Measurements from ENCODE around the gene KDM2B. TPM values are rescaled to one million over a fixed set of nuclear protein-coding genes. Genes with fewer than 3 reads are reported as not detected.

KDM2B gene
- total and polyA plus RNA-seq, 2 donors (not counting 3 experiments of a cell fraction or from before 2014, with no cell fraction given), result 26.8 to 37.3 TPM

DNA sequence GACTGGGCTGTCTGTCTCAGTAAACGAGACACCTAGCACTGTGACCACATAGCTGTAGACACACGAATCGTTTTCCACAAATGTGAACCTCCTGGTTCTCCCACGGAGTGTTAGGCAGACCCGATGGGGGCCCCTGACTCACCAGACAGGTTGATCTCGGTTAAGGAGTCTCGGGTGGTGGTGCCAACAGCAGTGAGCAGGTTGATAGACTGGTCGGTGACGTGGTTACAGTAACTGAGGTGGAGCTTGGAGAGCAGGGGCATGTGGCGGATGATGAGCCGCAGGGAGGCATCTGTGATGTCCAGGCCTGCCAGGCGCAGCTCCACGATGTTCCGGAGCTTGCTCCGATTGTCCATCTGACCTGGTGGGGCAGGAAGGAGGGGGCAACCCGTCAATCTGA lies 141.1 kb downstream of the KDM2B start:
- POLR2A ChIA-PET, result no interaction called here
- intact Hi-C loops (cut with micrococcal nuclease), result loop anchor here (5.0 kb wide), 1 partner anchor 87 kb away; the partner anchor contains the start of gene ANAPC5

DNA sequence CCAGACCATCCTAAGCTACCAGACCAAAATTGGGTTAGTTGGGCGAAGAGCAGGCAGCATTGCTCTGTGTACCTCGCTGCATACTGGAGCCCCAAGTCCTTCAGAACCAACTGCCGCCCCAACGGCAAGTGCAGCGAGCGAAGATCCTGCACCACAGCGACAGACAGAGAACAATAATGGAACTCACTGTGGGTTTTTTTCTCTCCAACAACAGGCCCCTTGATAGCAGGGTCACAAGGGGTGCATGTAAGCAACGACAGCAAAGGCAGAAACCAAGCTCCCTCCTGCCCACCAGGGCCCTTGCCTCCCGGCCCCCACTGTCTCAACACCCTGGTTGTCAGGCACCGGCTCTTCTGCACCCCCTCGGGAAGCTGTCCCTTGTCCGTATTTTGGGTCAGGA lies 141.9 kb downstream of the KDM2B start:
- Histone ChIP-seq H2AFZ (ENCODE audit: low read depth, low read length) (no peak overlapping the region), H3K27me3 (ENCODE audit: control insufficient read depth in 2 of 2, insufficient read depth in 2 of 2, low read length in 2 of 2) (no peaks in the 10 kb centered on the region), H3K9ac (replicated peaks; ENCODE audit: extremely low read depth, insufficient read depth, low read length) (no peak overlapping the region), H3K36me3 (ENCODE audit: control insufficient read depth in 2 of 2, extremely low read depth in 1 of 2, insufficient read depth in 2 of 2, low read length in 2 of 2) (peaks cover 10 to 23% of the 10 kb centered on the region in 2 experiments), H3K79me2 (ENCODE audit: control insufficient read depth, insufficient read depth, low read length) (no peaks in the 10 kb centered on the region), H3K9me3 (replicated peaks; ENCODE audit: control insufficient read depth, insufficient read depth, low read length) (no peaks in the 10 kb centered on the region), H3K4me1 (ENCODE audit: control insufficient read depth, extremely low read depth, insufficient read depth, low read length) (no peaks in the 10 kb centered on the region), H3K9me1 (replicated peaks; ENCODE audit: control insufficient read depth, extremely low read depth, insufficient read depth, low read length) (no peaks in the 10 kb centered on the region), H3K27ac (ENCODE audit: insufficient read depth, low read depth, low read length) (no peak overlapping the region), H3K4me3 (replicated peaks in 1 of 3; ENCODE audit: insufficient read depth in 1 of 3, low read depth in 1 of 3, low read length in 3 of 3) (no peak overlapping the region), H4K20me1 (replicated peaks; ENCODE audit: control insufficient read depth, extremely low read depth, insufficient read depth, low read length) (no peaks in the 10 kb centered on the region), H3K4me2 (ENCODE audit: insufficient read depth, low read length) (no peak overlapping the region)
- FAIRE-seq, result no peak
- dilution Hi-C loops (cut with MboI; ENCODE audit: extremely low pct_ligation_motif_present, low sequenced_read_pairs) (no loop called here), intact Hi-C loops (cut with micrococcal nuclease) (no loop called here)
- no peak for TF ChIP-seq EZH2 (IDR thresholded peaks at IDR 0.05; ENCODE audit: borderline replicate concordance, low read depth, low read length, severe bottlenecking)
- TF ChIP-seq, protein P1, sequence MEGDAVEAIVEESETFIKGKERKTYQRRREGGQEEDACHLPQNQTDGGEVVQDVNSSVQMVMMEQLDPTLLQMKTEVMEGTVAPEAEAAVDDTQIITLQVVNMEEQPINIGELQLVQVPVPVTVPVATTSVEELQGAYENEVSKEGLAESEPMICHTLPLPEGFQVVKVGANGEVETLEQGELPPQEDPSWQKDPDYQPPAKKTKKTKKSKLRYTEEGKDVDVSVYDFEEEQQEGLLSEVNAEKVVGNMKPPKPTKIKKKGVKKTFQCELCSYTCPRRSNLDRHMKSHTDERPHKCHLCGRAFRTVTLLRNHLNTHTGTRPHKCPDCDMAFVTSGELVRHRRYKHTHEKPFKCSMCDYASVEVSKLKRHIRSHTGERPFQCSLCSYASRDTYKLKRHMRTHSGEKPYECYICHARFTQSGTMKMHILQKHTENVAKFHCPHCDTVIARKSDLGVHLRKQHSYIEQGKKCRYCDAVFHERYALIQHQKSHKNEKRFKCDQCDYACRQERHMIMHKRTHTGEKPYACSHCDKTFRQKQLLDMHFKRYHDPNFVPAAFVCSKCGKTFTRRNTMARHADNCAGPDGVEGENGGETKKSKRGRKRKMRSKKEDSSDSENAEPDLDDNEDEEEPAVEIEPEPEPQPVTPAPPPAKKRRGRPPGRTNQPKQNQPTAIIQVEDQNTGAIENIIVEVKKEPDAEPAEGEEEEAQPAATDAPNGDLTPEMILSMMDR (IDR thresholded peaks at IDR 0.05; ENCODE audit: extremely low read depth in 1 of 2, insufficient read depth in 1 of 2, low read depth in 1 of 2, low read length in 2 of 2), result no peak
- TF ChIP-seq, protein P2, sequence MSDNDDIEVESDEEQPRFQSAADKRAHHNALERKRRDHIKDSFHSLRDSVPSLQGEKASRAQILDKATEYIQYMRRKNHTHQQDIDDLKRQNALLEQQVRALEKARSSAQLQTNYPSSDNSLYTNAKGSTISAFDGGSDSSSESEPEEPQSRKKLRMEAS (IDR thresholded peaks at IDR 0.05; ENCODE audit: insufficient read depth, insufficient read length), result no peak
- no peak for TF ChIP-seq POLR2A (IDR thresholded peaks at IDR 0.05; ENCODE audit: low read depth, low read length)
- TF ChIP-seq JUN (IDR thresholded peaks at IDR 0.05; ENCODE audit: borderline replicate concordance, insufficient read depth, insufficient read length, low read depth), result no peak
- TF ChIP-seq FOS (IDR thresholded peaks at IDR 0.05; ENCODE audit: borderline replicate concordance, insufficient read depth, low read length), result no peak
- no peak for TF ChIP-seq POLR2AphosphoS5 (IDR thresholded peaks at IDR 0.05; ENCODE audit: insufficient read depth, low read depth, low read length)
- no peak for TF ChIP-seq MYC (IDR thresholded peaks at IDR 0.05; ENCODE audit: low read depth, low read length)
- no peak for TF ChIP-seq GATA2 (IDR thresholded peaks at IDR 0.05; ENCODE audit: insufficient read depth, insufficient read length, low read depth, low read length)
- POLR2A ChIA-PET, result no interaction called here
- no peak for DNase-seq (ENCODE audit: low read depth, low spot score)
- no TSS peak for BruUV-seq (replicated peaks)
- CTCF ChIA-PET, result interaction anchor here (0.7 kb wide), 1 partner anchor 373 kb away, joined by 3 read pairs; no protein-coding TSS in a partner anchor

More for the DNA sequence above, 141.1 kb downstream of the KDM2B start:
- BruUV-seq (replicated peaks), result no TSS peak
- peaks cover 10 to 24% of the 10 kb centered on the region in 2 experiments for H3K36me3 ChIP-seq (ENCODE audit: control insufficient read depth in 2 of 2, extremely low read depth in 1 of 2, insufficient read depth in 2 of 2, low read length in 2 of 2)
- no peak overlapping the region for H3K4me3 ChIP-seq (replicated peaks in 1 of 3; ENCODE audit: insufficient read depth in 1 of 3, low read depth in 1 of 3, low read length in 3 of 3)
- TF ChIP-seq MYC (IDR thresholded peaks at IDR 0.05; ENCODE audit: low read depth, low read length) (no peak), FOS (IDR thresholded peaks at IDR 0.05; ENCODE audit: borderline replicate concordance, insufficient read depth, low read length) (no peak)
- TF ChIP-seq, protein P2 (IDR thresholded peaks at IDR 0.05; ENCODE audit: insufficient read depth, insufficient read length), result no peak
- TF ChIP-seq, protein P1 (IDR thresholded peaks at IDR 0.05; ENCODE audit: extremely low read depth in 1 of 2, insufficient read depth in 1 of 2, low read depth in 1 of 2, low read length in 2 of 2), result no peak
- no peaks in the 10 kb centered on the region for H3K79me2 ChIP-seq (ENCODE audit: control insufficient read depth, insufficient read depth, low read length)
- no peak overlapping the region for H3K27ac ChIP-seq (ENCODE audit: insufficient read depth, low read depth, low read length)
- H3K27me3 ChIP-seq (ENCODE audit: control insufficient read depth in 2 of 2, insufficient read depth in 2 of 2, low read length in 2 of 2), result no peaks in the 10 kb centered on the region
- H2AFZ ChIP-seq (ENCODE audit: low read depth, low read length), result no peak overlapping the region
- H3K4me2 ChIP-seq (ENCODE audit: insufficient read depth, low read length), result no peak overlapping the region
- H3K4me1 ChIP-seq (ENCODE audit: control insufficient read depth, extremely low read depth, insufficient read depth, low read length), result no peaks in the 10 kb centered on the region
- CTCF ChIA-PET, result interaction anchor here (8.5 kb wide), 1 partner anchor 103 kb away, joined by 110 read pairs; no protein-coding TSS in a partner anchor
- no peaks in the 10 kb centered on the region for H3K9me3 ChIP-seq (replicated peaks; ENCODE audit: control insufficient read depth, insufficient read depth, low read length)
- H3K9ac ChIP-seq (replicated peaks; ENCODE audit: extremely low read depth, insufficient read depth, low read length), result no peak overlapping the region
- H3K9me1 ChIP-seq (replicated peaks; ENCODE audit: control insufficient read depth, extremely low read depth, insufficient read depth, low read length), result no peaks in the 10 kb centered on the region
- dilution Hi-C loops (cut with MboI; ENCODE audit: extremely low pct_ligation_motif_present, low sequenced_read_pairs), result no loop called here
- no peaks in the 10 kb centered on the region for H4K20me1 ChIP-seq (replicated peaks; ENCODE audit: control insufficient read depth, extremely low read depth, insufficient read depth, low read length)
- FAIRE-seq (no peak), DNase-seq (ENCODE audit: low read depth, low spot score) (no peak)
